ENCODE results near the gene RFC3.

DNA sequence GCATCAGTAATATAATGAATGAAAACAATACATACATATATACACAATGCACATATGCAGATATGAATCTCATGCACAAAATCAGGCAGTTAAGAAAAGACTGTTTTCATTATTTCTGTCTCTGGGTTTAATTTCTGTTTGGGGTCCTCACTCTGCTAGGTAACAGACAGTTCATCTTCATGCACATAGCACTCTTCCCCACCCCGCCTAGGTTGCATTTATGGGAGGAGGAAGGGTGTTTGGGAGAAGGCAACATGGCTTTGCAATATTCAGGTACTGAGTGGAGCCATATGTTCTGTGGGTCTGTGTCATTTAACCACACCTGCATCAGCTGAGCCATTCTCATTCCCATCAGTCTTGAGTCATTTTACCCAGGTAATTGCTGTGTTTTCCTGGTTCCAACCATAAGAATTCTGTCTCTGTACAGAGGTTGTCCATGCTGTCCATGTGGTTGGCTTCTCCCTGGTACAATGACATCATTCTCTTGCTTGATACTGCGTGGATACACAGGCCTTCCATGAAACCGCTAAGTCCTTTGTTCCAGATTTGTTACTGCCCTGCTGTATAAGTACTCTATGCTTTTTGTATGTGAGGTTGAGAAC is 45.3 kb downstream of the RFC3 start:
- TF ChIP-seq CTCF (IDR thresholded peaks at IDR 0.05) (no peak), POLR2A (IDR thresholded peaks at IDR 0.05) (no peak), POLR2AphosphoS5 (IDR thresholded peaks at IDR 0.05) (no peak)
